ENCODE measurements around the gene BCL2L14.

DNA sequence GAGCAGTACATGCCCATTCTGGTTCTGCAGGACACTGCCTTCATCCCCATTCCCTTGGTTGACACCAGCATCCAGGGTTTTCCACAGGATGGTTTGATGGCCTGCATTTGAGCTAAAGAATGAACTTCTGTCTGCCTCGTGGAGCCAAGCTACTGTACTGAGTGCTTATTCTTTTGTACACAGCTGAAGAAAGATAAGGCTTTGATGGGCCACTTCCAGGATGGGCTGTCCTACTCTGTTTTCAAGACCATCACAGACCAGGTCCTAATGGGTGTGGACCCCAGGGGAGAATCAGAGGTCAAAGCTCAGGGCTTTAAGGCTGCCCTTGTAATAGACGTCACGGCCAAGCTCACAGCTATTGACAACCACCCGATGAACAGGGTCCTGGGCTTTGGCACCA, 23.7 kb downstream of the BCL2L14 start:
- TF ChIP-seq, protein P1, sequence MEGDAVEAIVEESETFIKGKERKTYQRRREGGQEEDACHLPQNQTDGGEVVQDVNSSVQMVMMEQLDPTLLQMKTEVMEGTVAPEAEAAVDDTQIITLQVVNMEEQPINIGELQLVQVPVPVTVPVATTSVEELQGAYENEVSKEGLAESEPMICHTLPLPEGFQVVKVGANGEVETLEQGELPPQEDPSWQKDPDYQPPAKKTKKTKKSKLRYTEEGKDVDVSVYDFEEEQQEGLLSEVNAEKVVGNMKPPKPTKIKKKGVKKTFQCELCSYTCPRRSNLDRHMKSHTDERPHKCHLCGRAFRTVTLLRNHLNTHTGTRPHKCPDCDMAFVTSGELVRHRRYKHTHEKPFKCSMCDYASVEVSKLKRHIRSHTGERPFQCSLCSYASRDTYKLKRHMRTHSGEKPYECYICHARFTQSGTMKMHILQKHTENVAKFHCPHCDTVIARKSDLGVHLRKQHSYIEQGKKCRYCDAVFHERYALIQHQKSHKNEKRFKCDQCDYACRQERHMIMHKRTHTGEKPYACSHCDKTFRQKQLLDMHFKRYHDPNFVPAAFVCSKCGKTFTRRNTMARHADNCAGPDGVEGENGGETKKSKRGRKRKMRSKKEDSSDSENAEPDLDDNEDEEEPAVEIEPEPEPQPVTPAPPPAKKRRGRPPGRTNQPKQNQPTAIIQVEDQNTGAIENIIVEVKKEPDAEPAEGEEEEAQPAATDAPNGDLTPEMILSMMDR (IDR thresholded peaks at IDR 0.05; ENCODE audit: low read depth, low read length, poor library complexity, severe bottlenecking): no peak
- TF ChIP-seq EZH2phosphoT487 (IDR thresholded peaks at IDR 0.05; ENCODE audit: borderline replicate concordance, low read length): no peak

Data from DOHH2 (cell line).